ENCODE data around the gene FAM78A.

The FAM78A gene

GRCh38 chr9:131282175-131282574 is 5.9 kb upstream of the FAM78A start:
- TF ChIP-seq, protein P1, sequence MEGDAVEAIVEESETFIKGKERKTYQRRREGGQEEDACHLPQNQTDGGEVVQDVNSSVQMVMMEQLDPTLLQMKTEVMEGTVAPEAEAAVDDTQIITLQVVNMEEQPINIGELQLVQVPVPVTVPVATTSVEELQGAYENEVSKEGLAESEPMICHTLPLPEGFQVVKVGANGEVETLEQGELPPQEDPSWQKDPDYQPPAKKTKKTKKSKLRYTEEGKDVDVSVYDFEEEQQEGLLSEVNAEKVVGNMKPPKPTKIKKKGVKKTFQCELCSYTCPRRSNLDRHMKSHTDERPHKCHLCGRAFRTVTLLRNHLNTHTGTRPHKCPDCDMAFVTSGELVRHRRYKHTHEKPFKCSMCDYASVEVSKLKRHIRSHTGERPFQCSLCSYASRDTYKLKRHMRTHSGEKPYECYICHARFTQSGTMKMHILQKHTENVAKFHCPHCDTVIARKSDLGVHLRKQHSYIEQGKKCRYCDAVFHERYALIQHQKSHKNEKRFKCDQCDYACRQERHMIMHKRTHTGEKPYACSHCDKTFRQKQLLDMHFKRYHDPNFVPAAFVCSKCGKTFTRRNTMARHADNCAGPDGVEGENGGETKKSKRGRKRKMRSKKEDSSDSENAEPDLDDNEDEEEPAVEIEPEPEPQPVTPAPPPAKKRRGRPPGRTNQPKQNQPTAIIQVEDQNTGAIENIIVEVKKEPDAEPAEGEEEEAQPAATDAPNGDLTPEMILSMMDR (IDR thresholded peaks at IDR 0.05; ENCODE audit: low read length, missing control alignments) = no peak
- H3K4me3 ChIP-seq (replicated peaks; ENCODE audit: low read depth, low read length) = no peak overlapping the region
- DNase-seq (ENCODE audit: low read depth) = no peak

GRCh38 chr9:131281119-131281965 is 5.0 kb upstream of the FAM78A start:
- TF ChIP-seq, protein P1 (IDR thresholded peaks at IDR 0.05; ENCODE audit: low read length, missing control alignments) = no peak

GRCh38 chr9:131280660-131281059 is 4.3 kb upstream of the FAM78A start:
- TF ChIP-seq, protein P1 (IDR thresholded peaks at IDR 0.05; ENCODE audit: low read length, missing control alignments) = no peak
- H3K4me3 ChIP-seq (replicated peaks; ENCODE audit: low read depth, low read length) = no peak overlapping the region
- no peak for DNase-seq (ENCODE audit: low read depth)

More at GRCh38 chr9:131281119-131281965, 5.0 kb upstream of the FAM78A start:
- H3K4me3 ChIP-seq (replicated peaks; ENCODE audit: low read depth, low read length) = no peak overlapping the region
- no peak for DNase-seq (ENCODE audit: low read depth)

GRCh38 chr9:131279863-131280570 is 3.7 kb upstream of the FAM78A start:
- TF ChIP-seq, protein P1 (IDR thresholded peaks at IDR 0.05; ENCODE audit: low read length, missing control alignments) = no peak
- no peak overlapping the region for H3K4me3 ChIP-seq (replicated peaks; ENCODE audit: low read depth, low read length)
- no peak for DNase-seq (ENCODE audit: low read depth)

GRCh38 chr9:131279196-131279862 is 3.0 kb upstream of the FAM78A start:
- H3K4me3 ChIP-seq (replicated peaks; ENCODE audit: low read depth, low read length) = no peak overlapping the region

DNA sequence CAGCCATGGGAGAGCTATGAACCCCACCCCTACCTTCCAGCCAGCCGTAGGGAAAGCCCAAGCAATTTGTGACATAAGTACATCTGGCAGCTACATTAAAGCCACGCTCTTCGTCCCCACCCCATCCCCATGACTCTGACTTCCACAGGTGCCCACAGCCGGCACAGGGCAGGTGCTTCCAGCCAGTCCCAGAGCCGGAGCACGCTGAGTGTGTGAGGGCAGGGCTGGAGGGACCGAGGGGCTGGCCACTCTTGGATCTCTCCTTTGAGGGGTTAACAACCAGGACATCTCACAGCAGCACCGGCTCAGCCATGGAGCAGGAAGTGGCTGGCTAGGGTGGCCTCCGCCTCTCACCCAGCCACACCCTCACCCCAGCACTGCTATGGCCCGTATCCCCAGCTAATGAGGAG is 2.4 kb upstream of the FAM78A start:
- TF ChIP-seq, protein P1 (IDR thresholded peaks at IDR 0.05; ENCODE audit: low read length, missing control alignments) = no peak
- DNase-seq (ENCODE audit: low read depth) = no peak
- H3K4me3 ChIP-seq (replicated peaks; ENCODE audit: low read depth, low read length) = no peak overlapping the region

More at GRCh38 chr9:131279196-131279862, 3.0 kb upstream of the FAM78A start:
- DNase-seq (ENCODE audit: low read depth) = no peak
- TF ChIP-seq, protein P1 (IDR thresholded peaks at IDR 0.05; ENCODE audit: low read length, missing control alignments) = no peak

All from fibroblast of pulmonary artery (primary cell).